Activated CD4-positive, CD25-positive, alpha-beta regulatory T cell treated with anti-CD3 and anti-CD28 coated beads, Interleukin-2, amount 50 U/mL, for 24 hours (primary cell): ENCODE results near the gene PSMC3.

Experiments used
- ATAC-seq, 2 donors: fragments of 150-1000 bp; cut with Tn5 transposase; one replicate each; pipeline ENCODE4 v1.10.0; 2021; ENCODE audit warnings: mild to moderate bottlenecking in 1 of 2, moderate library complexity in 1 of 2

PSMC3 gene

GRCh38 chr11:47426062-47426956 lies at the start of gene PSMC3:
Gene PSMC3, minus strand, starts transcription at chr11:47426439. Its CDS starts 160 bp downstream, at chr11:47426279.
- ATAC-seq, result peak; percentile 91 to 94

GRCh38 chr11:47470671-47471070 lies 44.4 kb upstream of the PSMC3 start:
- ATAC-seq, result no peak

GRCh38 chr11:47469361-47470179 lies 43.3 kb upstream of the PSMC3 start:
- no peak for ATAC-seq

- no peak for ATAC-seq
These were observed 42.5 kb upstream of the PSMC3 start for GRCh38 chr11:47468598-47469214.

- no peak for ATAC-seq
These were observed 41.1 kb upstream of the PSMC3 start for GRCh38 chr11:47467357-47467756.

- peak in 1 of 2 donors; percentile 10 for ATAC-seq
These were observed 40.5 kb upstream of the PSMC3 start for GRCh38 chr11:47466701-47467250.

GRCh38 chr11:47466201-47466600 lies 40.0 kb upstream of the PSMC3 start:
- no peak for ATAC-seq

GRCh38 chr11:47464483-47464882 lies 38.2 kb upstream of the PSMC3 start:
- ATAC-seq, result peak; percentile 32 to 38

GRCh38 chr11:47461876-47462275 lies 35.6 kb upstream of the PSMC3 start:
- no peak for ATAC-seq

- ATAC-seq, result no peak
These were observed 34.5 kb upstream of the PSMC3 start for GRCh38 chr11:47460571-47461235.

GRCh38 chr11:47454258-47454671 lies 28.0 kb upstream of the PSMC3 start:
- peak; percentile 83 to 91 for ATAC-seq

- ATAC-seq, result no peak
These were observed 27.1 kb upstream of the PSMC3 start for GRCh38 chr11:47453365-47453764.

- no peak for ATAC-seq
These were observed 25.8 kb upstream of the PSMC3 start for GRCh38 chr11:47451990-47452389.

GRCh38 chr11:47451436-47451835 lies 25.2 kb upstream of the PSMC3 start:
- ATAC-seq, result no peak

GRCh38 chr11:47449541-47449940 lies 23.3 kb upstream of the PSMC3 start:
- no peak for ATAC-seq

- no peak for ATAC-seq
These were observed 22.6 kb upstream of the PSMC3 start, which contains the start of gene RAPSN for GRCh38 chr11:47448566-47449427. Gene RAPSN, minus strand, starts transcription at chr11:47449136. Its CDS starts 172 bp downstream, at chr11:47448964.

GRCh38 chr11:47447906-47448305 lies 21.7 kb upstream of the PSMC3 start:
- no peak for ATAC-seq

GRCh38 chr11:47446833-47447232 lies 20.6 kb upstream of the PSMC3 start:
- ATAC-seq, result no peak

- no peak for ATAC-seq
These were observed 19.6 kb upstream of the PSMC3 start for GRCh38 chr11:47445840-47446239.

GRCh38 chr11:47443817-47444216 lies 17.6 kb upstream of the PSMC3 start:
- ATAC-seq, result no peak

- no peak for ATAC-seq
These were observed 16.9 kb upstream of the PSMC3 start for GRCh38 chr11:47443028-47443700.
